ENCODE results near the gene PIP5K1C.
A peak's percentile ranks its signal among the peaks of the same experiment; 100 is the strongest.

Gene PIP5K1C

DNA sequence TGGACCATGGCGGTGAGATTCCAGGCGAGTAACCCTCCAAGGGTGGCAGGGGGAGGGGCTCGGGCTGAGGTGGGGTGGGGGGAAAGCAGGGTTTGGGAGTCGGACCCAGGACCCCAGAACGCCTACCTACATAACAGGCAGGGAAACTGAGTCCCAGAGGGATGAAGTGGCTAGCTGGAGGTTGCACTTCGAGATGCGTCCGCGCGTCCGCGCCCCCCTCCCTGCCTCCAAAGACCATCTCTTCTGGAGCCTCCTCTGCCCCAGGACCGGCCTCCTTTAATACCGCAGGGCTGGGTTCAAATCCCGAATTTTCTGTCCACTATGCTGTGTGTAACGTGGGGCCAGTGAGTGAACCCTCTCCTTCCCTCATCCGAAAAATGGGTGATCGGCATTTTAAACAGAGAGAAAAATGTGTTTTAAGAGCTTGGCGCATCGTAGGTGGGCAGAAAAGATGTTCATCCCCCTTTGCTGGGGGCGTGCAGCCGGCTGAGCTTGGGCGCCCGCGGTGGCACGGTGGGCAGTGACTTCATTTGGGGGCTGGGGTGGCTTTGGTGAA lies 21.7 kb upstream of the PIP5K1C start:
- peak overlapping the region; percentile 60 for H3K4me3 ChIP-seq (ENCODE audit: low read depth, low read length)
- TF ChIP-seq, protein P1, sequence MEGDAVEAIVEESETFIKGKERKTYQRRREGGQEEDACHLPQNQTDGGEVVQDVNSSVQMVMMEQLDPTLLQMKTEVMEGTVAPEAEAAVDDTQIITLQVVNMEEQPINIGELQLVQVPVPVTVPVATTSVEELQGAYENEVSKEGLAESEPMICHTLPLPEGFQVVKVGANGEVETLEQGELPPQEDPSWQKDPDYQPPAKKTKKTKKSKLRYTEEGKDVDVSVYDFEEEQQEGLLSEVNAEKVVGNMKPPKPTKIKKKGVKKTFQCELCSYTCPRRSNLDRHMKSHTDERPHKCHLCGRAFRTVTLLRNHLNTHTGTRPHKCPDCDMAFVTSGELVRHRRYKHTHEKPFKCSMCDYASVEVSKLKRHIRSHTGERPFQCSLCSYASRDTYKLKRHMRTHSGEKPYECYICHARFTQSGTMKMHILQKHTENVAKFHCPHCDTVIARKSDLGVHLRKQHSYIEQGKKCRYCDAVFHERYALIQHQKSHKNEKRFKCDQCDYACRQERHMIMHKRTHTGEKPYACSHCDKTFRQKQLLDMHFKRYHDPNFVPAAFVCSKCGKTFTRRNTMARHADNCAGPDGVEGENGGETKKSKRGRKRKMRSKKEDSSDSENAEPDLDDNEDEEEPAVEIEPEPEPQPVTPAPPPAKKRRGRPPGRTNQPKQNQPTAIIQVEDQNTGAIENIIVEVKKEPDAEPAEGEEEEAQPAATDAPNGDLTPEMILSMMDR (IDR thresholded peaks at IDR 0.05; ENCODE audit: control insufficient read depth, extremely low read depth, insufficient read depth): no peak
- DNase-seq (ENCODE audit: low read depth): no peak

DNA sequence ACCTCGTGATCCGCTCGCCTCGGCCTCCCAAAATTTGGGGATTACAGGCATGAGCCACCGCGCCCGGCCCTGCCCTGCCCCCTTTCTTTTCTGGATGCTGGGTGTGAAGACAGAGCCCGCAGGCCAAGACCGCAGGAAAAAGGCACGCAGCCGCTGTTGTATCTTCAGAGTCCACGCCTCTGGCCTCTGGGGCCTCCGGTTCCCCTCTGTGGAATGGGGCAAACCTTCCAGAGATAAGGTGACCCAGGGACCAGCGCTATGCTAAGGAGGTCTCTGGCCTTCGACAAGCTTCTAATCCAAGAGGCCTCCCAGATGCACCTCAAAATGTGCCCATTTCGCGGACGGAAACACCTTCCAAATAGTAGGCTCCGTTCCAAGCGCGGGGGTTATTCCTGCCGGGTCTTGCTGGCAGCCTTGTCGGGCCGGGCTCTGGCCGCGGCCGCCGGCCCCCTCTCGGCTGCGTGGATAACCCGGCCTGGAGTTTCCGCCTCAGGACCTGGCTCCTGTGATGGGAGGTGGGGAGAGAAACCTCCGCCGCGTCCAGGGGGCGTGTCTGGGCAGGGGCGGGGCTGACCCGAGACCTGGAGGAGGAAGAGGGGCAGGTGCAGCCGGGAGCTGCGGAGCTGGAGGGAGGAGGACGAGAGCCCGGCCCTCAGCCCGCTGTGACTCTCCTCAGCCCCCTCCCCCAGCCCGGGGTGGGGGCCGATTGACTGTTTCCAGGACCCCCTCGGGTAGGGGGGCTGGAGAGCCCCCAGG lies 21.0 kb upstream of the PIP5K1C start:
- peak overlapping the region; percentile 60 for H3K4me3 ChIP-seq (ENCODE audit: low read depth, low read length)
- TF ChIP-seq, protein P1 (IDR thresholded peaks at IDR 0.05; ENCODE audit: control insufficient read depth, extremely low read depth, insufficient read depth): no peak
- DNase-seq (ENCODE audit: low read depth): peak; percentile 84

DNA sequence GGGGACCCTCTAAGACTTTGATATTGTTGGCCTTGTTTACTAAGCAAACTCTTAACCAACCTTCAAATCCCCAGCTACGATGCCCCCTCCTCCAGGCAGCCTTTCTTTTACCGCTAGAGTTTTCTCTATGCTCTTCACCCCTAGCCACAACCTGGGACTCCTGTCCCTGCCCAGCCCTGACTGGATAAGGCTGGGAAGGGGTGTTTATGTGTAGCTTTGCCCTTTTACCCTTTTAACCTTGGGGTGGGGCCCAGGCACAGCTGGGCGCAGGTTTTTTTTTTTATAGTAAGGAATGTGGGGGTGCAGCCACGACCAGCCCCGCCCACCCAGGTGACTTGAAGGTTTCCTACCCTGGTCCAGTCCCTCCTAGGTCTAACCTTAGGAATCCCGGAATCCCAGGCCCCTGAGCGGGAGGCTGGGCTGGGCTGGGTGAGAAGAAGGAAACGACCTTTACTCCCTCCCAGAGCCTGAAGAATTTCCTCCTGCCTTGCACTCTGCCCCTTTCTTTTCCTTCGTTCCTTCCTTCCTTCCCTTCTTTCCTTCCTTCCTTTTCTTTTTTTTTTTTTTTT lies 20.2 kb upstream of the PIP5K1C start:
- no peak for DNase-seq (ENCODE audit: low read depth)

DNA sequence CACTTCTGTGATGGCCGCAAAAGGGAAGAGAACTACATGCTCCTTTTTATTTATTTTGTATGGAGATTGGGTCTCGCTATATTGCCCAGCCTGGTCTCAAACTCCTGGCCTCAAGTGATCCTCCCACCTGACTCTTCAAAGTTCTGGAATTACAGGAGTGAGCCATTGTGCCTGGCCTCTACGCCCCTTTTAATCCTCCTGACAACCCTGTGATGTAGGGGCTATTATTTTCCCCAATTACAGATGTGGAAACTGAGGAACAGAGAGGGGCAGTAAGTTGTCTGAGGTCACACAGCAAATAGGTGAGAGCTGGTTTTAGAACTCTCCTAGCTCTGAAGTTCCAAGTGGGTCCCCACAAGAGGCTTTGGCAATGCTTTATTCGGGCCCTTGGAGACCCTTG lies 19.6 kb upstream of the PIP5K1C start:
- no peak for DNase-seq (ENCODE audit: low read depth)
- TF ChIP-seq, protein P1 (IDR thresholded peaks at IDR 0.05; ENCODE audit: control insufficient read depth, extremely low read depth, insufficient read depth): no peak
- no peak overlapping the region for H3K4me3 ChIP-seq (ENCODE audit: low read depth, low read length)

More for the DNA sequence above, 20.2 kb upstream of the PIP5K1C start:
- H3K4me3 ChIP-seq (ENCODE audit: low read depth, low read length): no peak overlapping the region
- TF ChIP-seq, protein P1 (IDR thresholded peaks at IDR 0.05; ENCODE audit: control insufficient read depth, extremely low read depth, insufficient read depth): no peak

DNA sequence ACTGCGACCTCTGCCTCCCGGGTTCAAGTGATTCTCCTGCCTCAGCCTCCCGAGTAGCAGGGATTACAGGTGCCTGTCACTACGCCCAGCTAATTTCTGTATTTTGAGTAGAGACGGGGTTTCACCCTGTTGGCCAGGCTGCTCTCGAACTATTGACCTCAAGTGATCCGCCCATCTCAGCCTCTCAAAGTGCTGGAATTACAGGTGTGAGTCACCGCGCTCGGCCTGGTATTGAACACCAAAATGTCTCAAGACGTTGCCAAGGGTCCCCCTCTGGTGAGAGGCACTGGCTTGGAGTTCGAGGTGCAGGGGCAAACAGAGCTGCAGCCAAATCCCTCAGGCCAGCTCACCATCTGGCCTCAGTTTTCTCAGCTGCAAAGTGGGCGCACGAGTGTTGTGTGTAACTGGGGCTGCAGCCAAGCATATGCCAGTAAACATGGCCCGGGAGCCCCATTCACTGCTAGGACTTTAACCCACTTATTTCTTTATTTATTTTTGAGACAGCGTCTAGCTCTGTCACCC lies 15.9 kb upstream of the PIP5K1C start:
- DNase-seq (ENCODE audit: low read depth): no peak
- TF ChIP-seq, protein P1 (IDR thresholded peaks at IDR 0.05; ENCODE audit: control insufficient read depth, extremely low read depth, insufficient read depth): no peak
- no peak overlapping the region for H3K4me3 ChIP-seq (ENCODE audit: low read depth, low read length)

DNA sequence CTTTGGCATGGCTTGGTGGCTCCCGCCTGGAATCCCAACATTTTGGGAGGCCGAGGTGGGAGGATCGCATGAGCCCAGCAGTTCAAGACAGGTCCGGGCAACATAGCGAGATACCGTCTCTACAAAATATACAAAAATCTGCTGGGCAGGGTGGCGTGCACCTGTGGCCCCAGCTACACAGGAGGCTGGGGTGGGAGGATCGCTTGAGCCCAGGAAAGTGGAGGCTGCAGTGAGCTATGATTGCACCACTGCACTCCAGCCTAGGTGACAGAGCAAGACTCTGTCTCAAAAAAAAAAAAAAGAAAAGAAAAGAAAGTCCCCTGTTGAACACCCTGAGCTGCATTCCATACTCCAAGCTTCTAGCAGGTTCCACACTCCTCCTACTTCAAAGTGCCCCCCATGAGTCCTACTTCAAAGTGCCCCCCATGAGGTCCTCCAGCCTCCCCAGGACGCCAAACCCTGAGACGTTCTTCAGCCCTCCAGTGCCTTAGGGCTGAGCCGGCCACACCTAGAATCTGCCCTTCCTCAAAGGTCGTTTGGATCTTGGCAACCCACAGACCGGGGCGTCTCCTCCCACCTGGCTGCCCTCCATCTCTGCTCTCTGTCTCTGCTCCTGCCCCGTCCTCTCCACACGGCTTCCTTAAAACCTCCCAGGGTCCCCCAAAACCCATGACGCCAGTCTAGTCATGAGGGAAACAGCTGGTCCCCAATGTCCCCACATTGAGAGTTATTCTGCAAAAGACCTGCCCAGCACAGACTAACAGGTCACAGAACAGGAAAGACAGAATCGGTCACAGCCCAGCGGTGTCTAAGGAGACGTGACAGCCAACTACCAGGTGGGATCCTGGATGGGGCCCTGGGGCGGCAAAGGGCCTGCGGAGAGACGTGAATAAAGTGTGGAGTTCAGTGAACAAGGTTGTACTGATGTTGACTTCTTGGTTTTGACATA lies 12.7 kb upstream of the PIP5K1C start:
- no peak for DNase-seq (ENCODE audit: low read depth)
- no peak overlapping the region for H3K4me3 ChIP-seq (ENCODE audit: low read depth, low read length)
- TF ChIP-seq, protein P1 (IDR thresholded peaks at IDR 0.05; ENCODE audit: control insufficient read depth, extremely low read depth, insufficient read depth): no peak

All from LNCaP clone FGC (cell line).